ENCODE data around the gene LRRC74B. TPM values are rescaled to one million over a fixed set of nuclear protein-coding genes. Genes with fewer than 3 reads are reported as not detected.
"Not testable (repeated sequence)": the region's sequence is repeated elsewhere in the genome, so short reads cannot be mapped to it uniquely, and the experiment has no call there.

Gene LRRC74B
- total RNA-seq, 1 donor from 2014 or later, result not detected

GRCh38 chr22:21029486-21030025 lies 16.2 kb upstream of the LRRC74B start:
- DNase-seq (ENCODE audit: missing footprints), result no peak
- ATAC-seq, result no peak
- intact Hi-C loops (cut with DNase I), result no loop called here

DNA sequence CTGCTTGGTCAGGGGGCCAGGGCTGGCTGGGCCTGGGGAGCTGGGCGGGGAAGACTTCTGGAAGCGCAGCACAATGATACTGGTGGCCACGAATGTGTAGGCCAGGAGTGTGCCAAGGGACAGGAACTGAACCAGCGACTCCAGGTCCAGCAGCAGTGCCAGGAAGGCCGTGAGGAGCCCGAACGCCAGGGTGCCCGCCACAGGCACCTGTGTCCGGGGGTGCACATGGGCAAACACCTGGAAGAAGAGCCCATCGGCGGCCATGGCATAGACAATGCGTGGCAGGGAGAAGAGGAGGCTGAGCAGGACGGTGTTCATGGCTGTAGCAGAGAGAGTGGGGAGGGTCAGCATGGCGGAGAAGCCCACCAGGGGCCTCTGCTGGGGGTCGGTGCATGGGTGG lies 15.7 kb upstream of the LRRC74B start:
- DNase-seq (ENCODE audit: missing footprints), result no peak
- ATAC-seq, result no peak
- intact Hi-C loops (cut with DNase I), result no loop called here

DNA sequence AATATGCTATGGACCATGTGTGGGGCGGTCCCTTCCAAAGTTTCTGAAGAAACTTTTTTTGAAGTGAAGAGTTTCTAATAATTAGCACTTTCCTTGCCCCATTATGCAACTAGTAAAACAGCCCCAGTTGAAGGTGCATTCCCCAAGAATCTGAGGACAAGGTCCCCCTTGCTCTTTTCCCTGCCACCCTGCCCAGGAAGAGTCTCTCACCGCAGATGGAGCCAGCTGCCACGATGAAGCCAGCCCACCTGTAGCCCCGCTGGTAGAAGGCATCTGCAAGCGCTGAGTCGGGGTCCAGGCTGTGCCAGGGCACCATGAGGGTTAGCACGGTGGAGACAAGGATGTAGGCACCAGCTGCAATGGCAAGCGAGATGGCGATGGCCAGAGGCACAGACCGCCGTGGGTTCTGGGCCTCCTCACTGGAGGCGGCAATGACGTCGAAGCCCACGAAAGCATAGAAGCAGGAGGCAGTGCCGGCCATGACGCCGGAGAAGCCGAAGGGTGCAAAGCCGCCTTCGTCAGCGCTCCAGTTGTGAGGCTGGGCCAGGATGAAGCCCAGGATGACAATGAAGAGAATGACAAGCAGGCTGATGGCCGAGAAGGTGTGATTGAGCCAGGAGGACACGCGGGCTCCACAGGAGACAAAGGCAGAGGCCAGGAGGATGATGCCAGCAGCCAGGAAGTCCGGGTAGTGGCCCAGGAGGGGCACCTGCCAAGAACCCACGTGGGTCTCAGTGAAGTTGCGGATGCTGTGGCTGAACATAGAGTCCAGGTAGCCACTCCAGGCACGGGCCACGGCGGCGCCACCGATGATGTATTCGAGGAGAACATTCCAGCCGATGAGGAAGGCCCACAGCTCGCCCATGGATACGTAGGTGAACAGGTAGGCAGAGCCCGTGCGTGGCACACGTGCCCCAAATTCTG lies 14.9 kb upstream of the LRRC74B start:
- intact Hi-C loops (cut with DNase I), result no loop called here
- DNase-seq (ENCODE audit: missing footprints), result no peak
- ATAC-seq, result no peak

- intact Hi-C loops (cut with DNase I), result no loop called here
- ATAC-seq (no peak), DNase-seq (ENCODE audit: missing footprints) (no peak)
Observed at GRCh38 chr22:21031545-21032036, 14.2 kb upstream of the LRRC74B start.

DNA sequence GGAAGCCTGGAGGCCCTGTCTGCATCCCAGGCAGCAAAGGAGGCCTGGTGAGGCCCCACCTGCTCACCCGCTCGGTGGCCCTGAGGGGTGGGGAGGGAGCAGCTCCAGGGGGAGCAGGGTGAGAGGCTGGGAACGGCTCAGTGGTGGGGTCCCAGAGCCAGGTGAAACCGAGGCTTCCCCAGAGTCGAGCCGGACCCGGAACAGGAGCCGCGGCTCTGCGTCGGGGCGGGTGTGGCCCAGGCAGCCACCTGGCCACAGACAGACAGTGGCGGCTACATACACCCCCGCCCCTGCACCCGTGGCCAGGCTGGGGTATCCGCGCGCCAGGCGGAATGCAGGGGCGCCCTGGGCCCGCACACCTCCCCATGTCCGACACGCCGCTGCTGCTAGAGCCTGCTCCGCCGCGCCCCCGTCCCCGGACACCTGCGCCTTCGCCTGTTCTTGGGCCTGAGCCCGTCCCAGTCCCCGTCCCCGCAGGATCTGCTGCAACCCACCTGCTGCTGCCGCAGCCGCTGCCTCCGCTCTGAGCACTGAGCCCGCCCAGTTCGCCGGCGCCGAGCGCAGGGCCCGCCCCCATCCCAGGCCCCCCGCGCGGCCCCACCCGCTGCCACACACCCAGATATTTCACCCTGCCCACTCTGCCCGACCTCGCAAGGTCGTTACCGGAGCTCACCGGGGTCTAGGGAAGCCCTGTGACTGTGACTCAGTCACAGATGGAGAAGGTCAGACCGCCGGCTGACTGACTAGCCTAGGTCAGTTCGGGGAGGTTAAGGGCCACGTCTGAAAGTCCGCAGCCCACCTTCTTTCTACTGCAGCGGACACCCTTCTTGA lies 13.5 kb upstream of the LRRC74B start, which contains the start of gene SLC7A4:
Gene SLC7A4, minus strand, starts transcription at position 525 of the 831 bp plus-strand sequence. CDS start 749 bp downstream, outside the sequence.
- ATAC-seq (peak; percentile 52), DNase-seq (ENCODE audit: missing footprints) (no peak)
- intact Hi-C loops (cut with DNase I), result no loop called here

DNA sequence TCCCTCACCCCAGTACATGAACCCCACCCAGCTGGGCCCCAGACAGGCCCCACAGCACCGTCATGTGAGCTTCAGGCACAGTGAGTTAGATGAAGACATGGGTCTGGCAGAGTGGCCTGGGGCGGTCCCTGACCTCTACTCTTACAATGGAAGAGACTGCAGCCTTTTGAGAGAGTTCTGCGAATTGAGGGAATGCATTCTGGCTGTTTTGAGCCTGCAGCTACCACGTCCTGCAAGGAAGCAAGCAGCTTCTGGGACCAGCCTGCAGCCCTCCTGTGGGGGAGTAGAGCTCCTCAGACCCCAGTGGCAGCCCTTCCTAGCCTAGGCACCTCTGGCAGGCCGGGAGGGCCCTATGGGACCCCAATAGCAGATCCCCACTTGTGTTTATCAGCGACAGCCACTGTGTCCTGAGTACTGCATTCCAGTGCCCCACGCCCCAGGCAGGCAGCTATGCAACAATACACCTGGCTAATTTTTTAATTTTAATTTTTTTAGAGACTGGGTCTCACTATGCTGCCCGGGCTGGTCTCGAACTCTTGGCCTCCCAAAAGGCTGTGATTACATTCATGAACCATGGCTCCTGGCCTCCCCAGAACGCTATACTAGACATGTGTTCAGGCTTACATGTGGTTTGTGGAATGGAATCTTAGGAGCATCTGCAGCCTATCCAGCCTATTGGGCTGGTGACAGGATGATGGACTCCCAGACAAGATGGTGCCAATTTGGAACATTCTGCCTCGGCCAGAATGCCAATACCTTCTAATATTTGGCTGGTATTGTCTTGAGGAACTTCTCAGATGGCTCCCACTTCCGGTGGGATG lies 12.7 kb upstream of the LRRC74B start:
- intact Hi-C loops (cut with DNase I), result no loop called here
- DNase-seq (ENCODE audit: missing footprints), result no peak
- ATAC-seq, result no peak

- intact Hi-C loops (cut with DNase I), result no loop called here
- ATAC-seq, result no peak
Observed at GRCh38 chr22:21033895-21034294, 11.9 kb upstream of the LRRC74B start.

GRCh38 chr22:21034989-21035388 lies 10.8 kb upstream of the LRRC74B start:
- DNase-seq (ENCODE audit: missing footprints), result no peak
- intact Hi-C loops (cut with DNase I), result no loop called here
- no peak for ATAC-seq

More at GRCh38 chr22:21033895-21034294, 11.9 kb upstream of the LRRC74B start:
- DNase-seq (ENCODE audit: missing footprints), result no peak

DNA sequence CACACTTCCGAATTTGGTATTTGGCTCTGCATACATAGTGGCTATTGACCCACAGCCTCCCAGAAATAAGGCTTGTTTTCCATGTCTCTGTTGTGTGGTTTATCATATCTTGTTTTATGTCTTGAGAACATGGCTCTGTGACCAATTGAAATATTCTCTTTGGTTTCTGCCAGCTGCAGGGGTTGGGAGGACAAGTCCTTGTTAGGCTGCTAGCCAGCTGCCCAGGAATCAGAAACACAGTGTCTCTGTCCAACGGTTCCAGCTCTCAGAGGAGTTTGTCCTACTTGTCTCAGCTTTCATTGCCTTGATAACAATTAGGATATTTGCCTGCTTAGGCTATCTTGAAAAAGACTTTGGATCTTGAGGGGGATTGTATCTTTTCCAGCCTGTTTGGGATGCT lies 7.3 kb upstream of the LRRC74B start:
- peak; percentile 76 for ATAC-seq
- intact Hi-C loops (cut with DNase I), result no loop called here
- no peak for DNase-seq (ENCODE audit: missing footprints)

GRCh38 chr22:21039158-21039557 lies 6.6 kb upstream of the LRRC74B start:
- ATAC-seq; intact Hi-C loops (cut with DNase I); DNase-seq (ENCODE audit: missing footprints): not testable (repeated sequence)

- ATAC-seq (no peak), DNase-seq (ENCODE audit: missing footprints) (no peak)
- intact Hi-C loops (cut with DNase I), result no loop called here
Observed at GRCh38 chr22:21041937-21042336, 3.8 kb upstream of the LRRC74B start.

- intact Hi-C loops (cut with DNase I), result no loop called here
Observed at GRCh38 chr22:21042978-21043859, 2.5 kb upstream of the LRRC74B start.

GRCh38 chr22:21043860-21044535 lies 1.7 kb upstream of the LRRC74B start:
- intact Hi-C loops (cut with DNase I), result no loop called here
- DNase-seq (ENCODE audit: missing footprints), result no peak
- ATAC-seq, result no peak

More at GRCh38 chr22:21042978-21043859, 2.5 kb upstream of the LRRC74B start:
- ATAC-seq, result no peak
- DNase-seq (ENCODE audit: missing footprints), result no peak

GRCh38 chr22:21044931-21045584 lies 688 bp upstream of the LRRC74B start:
- intact Hi-C loops (cut with DNase I), result no loop called here
- DNase-seq (ENCODE audit: missing footprints) (no peak), ATAC-seq (peak; percentile 30)

- no peak for ATAC-seq
- DNase-seq (ENCODE audit: missing footprints), result no peak
- intact Hi-C loops (cut with DNase I), result no loop called here
Observed at GRCh38 chr22:21047035-21047661, 1.4 kb downstream of the LRRC74B start.

- DNase-seq (ENCODE audit: missing footprints) (no peak), ATAC-seq (no peak)
- intact Hi-C loops (cut with DNase I), result no loop called here
Observed at GRCh38 chr22:21047730-21048129, 2.0 kb downstream of the LRRC74B start.
